Natural killer cell (primary cell): ENCODE measurements around the gene MYH3. TPM values are rescaled to one million over a fixed set of nuclear protein-coding genes. Genes with fewer than 3 reads are reported as not detected.

Experiments
- ATAC-seq, 3 donors: fragments of 150-1000 bp in 2 of 3; fragments of 200-7000 bp in 1 of 3; cut with Tn5 transposase; 1 replicate in 1 of 3; 2 replicates in 2 of 3; pipeline ENCODE4 v1.10.0; 2021; ENCODE audit warnings: mild to moderate bottlenecking in 2 of 3, moderate library complexity in 2 of 3
- DNase-seq, 2 donors: peaks; one replicate each; pipeline versions ENCODE4 v3.0.0 to v3.0.0-alpha.2; 2013 to 2021; ENCODE audit warnings: mixed read lengths in 1 of 2
- H3K27ac ChIP-seq: one replicate; pipeline ENCODE4 v1.5.1; 2013; ENCODE audit warnings: mild to moderate bottlenecking, low read length
- H3K27me3 ChIP-seq: one replicate; pipeline ENCODE4 v1.6.1; 2013; ENCODE audit warnings: low read length; ENCODE audit not compliant: control insufficient read depth, insufficient read depth
- H3K36me3 ChIP-seq: one replicate; pipeline ENCODE4 v1.6.1; 2013; ENCODE audit warnings: low read length; ENCODE audit not compliant: control insufficient read depth, insufficient read depth
- H3K4me1 ChIP-seq: one replicate; pipeline ENCODE4 v1.6.1; 2013; ENCODE audit warnings: low read length; ENCODE audit not compliant: control insufficient read depth, insufficient read depth
- H3K4me3 ChIP-seq: one replicate; pipeline ENCODE4 v1.5.1; 2013; ENCODE audit warnings: low read length
- H3K9me3 ChIP-seq: one replicate; pipeline ENCODE4 v1.6.1; 2013; ENCODE audit warnings: low read length; ENCODE audit not compliant: control insufficient read depth, insufficient read depth
- H3K27ac Mint-ChIP-seq, 2 donors: one replicate each; pipeline ENCODE4 v1.8.0; 2022; ENCODE audit warnings: mild to moderate bottlenecking in 2 of 2, mixed read lengths in 2 of 2, moderate library complexity in 1 of 2
- H3K27me3 Mint-ChIP-seq, 2 donors: one replicate each; pipeline ENCODE4 v1.8.0; 2022; ENCODE audit warnings: low read depth in 2 of 2, mixed read lengths in 2 of 2
- H3K36me3 Mint-ChIP-seq: one replicate; pipeline ENCODE4 v1.8.0; 2022; ENCODE audit warnings: mixed read lengths
- H3K4me1 Mint-ChIP-seq, 2 donors: one replicate each; pipeline ENCODE4 v1.8.0; 2022; ENCODE audit warnings: mixed read lengths in 2 of 2
- H3K4me3 Mint-ChIP-seq: one replicate; pipeline ENCODE4 v1.8.0; 2022; ENCODE audit warnings: mild to moderate bottlenecking, moderate library complexity, mixed read lengths
- H3K9me3 Mint-ChIP-seq, 2 donors: one replicate each; pipeline ENCODE4 v1.8.0; 2022; ENCODE audit warnings: mixed read lengths in 2 of 2
- WGBS: methylation state at CpG from one replicate; pipeline ENCODE4 v1.1.7; 2013; ENCODE audit warnings: missing lambda C conversion rate; ENCODE audit not compliant: insufficient coverage; 5-methylcytosine and 5-hydroxymethylcytosine counted together
- intact Hi-C: fragments of 100-400 bp; cut with micrococcal nuclease; formaldehyde crosslinking; loops from one replicate; pipeline ENCODE4 v1.14.2; 2022
- total RNA-seq, 4 donors: library from RNA; stranded (reverse); fragments of 120-200 nt in 1 of 4; gene quantifications; one replicate each; pipeline versions ENCODE4 v1.2.3 to v1.2.4, GENCODE V29; 2013 to 2022
- TF ChIP-seq, protein P1 (sequence below): fragments of 200-600 bp; IDR thresholded peaks from one replicate; pipeline ENCODE4 v1.8.0; 2022; ENCODE audit warnings: antibody characterized with exemption

MYH3 gene
- total RNA-seq, 3 donors from 2014 or later (not counting 1 experiment from before 2014, with no cell fraction given), result 4.3 to 6.6 (median 6.2) TPM

DNA sequence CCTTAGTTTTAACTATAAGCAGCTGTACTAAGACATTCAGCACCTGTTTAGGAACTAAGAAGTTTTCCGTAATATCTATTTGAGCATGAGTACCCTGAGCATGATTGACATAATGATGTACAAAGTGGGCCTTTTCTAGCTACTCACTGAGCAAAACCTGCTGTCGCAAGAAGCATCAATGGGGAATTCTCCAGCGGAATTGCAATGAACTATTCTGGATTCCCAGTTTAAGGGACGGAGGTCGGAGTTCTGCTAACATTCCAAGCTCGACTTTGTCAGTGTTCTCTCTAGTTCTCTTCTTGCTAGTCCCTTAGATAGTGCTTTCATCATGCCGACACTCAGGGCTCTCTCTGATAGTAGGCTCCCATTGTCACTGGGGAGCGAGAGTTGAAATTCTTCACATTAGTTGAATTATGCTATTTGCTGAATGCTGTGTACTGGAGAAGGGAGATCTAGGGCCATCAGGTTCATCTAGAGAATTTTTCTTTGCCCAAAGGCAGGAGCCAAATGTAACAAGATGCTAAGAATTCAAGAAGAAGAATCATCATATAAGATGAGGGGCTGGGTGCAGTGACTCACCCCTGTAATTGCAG, 67.5 kb downstream of the MYH3 start:
- Histone ChIP-seq H3K9me3 (no peaks in the 10 kb centered on the region), H3K36me3 (no peaks in the 10 kb centered on the region), H3K27me3 (no peaks in the 10 kb centered on the region), H3K4me3 (no peak overlapping the region), H3K27ac (no peak overlapping the region), H3K4me1 (no peaks in the 10 kb centered on the region)
- Mint-ChIP-seq H3K27ac (no peak overlapping the region), H3K4me1 (no peaks in the 10 kb centered on the region), H3K27me3 (peaks cover 13 to 53% of the 10 kb centered on the region in 2 donors), H3K4me3 (no peak overlapping the region), H3K9me3 (no peaks in the 10 kb centered on the region), H3K36me3 (no peaks in the 10 kb centered on the region)
- no peak for ATAC-seq
- intact Hi-C loops, result no loop called here
- TF ChIP-seq, protein P1, sequence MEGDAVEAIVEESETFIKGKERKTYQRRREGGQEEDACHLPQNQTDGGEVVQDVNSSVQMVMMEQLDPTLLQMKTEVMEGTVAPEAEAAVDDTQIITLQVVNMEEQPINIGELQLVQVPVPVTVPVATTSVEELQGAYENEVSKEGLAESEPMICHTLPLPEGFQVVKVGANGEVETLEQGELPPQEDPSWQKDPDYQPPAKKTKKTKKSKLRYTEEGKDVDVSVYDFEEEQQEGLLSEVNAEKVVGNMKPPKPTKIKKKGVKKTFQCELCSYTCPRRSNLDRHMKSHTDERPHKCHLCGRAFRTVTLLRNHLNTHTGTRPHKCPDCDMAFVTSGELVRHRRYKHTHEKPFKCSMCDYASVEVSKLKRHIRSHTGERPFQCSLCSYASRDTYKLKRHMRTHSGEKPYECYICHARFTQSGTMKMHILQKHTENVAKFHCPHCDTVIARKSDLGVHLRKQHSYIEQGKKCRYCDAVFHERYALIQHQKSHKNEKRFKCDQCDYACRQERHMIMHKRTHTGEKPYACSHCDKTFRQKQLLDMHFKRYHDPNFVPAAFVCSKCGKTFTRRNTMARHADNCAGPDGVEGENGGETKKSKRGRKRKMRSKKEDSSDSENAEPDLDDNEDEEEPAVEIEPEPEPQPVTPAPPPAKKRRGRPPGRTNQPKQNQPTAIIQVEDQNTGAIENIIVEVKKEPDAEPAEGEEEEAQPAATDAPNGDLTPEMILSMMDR, result no peak
- DNase-seq, result no peak
- 92% methylated on average over 8 of the region's 8 CpGs for WGBS

DNA sequence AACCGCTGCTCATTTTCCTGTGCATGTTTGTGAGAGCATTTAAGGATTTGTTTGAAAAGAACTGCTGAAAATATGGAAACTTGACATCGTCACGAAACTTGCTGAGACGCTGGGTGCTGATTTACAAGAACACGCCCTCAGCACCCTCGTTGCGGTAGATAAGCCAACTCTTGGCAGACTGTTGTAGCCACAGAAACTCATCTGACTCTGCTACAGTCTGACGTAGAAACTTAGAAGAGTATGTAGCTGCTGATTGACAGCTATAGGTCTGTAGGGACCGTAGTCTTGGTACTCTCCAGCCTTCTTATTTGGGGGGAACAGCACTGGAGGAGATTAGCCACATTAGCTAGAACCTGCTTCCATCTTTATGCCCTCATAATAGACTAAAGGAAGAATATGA, 71.6 kb downstream of the MYH3 start:
- Histone ChIP-seq H3K4me1 (no peaks in the 10 kb centered on the region), H3K4me3 (no peak overlapping the region), H3K36me3 (no peaks in the 10 kb centered on the region), H3K27ac (no peak overlapping the region), H3K27me3 (no peaks in the 10 kb centered on the region), H3K9me3 (no peaks in the 10 kb centered on the region)
- ATAC-seq (no peak), DNase-seq (no peak)
- H3K36me3 Mint-ChIP-seq, result no peaks in the 10 kb centered on the region
- no peaks in the 10 kb centered on the region for H3K4me1 Mint-ChIP-seq
- no peak overlapping the region for H3K27ac Mint-ChIP-seq
- H3K4me3 Mint-ChIP-seq, result no peak overlapping the region
- 83% methylated on average over 9 of the region's 9 CpGs for WGBS
- H3K27me3 Mint-ChIP-seq, result peaks cover 18 to 56% of the 10 kb centered on the region in 2 donors
- intact Hi-C loops, result no loop called here
- no peaks in the 10 kb centered on the region for H3K9me3 Mint-ChIP-seq
- TF ChIP-seq, protein P1, result no peak

DNA sequence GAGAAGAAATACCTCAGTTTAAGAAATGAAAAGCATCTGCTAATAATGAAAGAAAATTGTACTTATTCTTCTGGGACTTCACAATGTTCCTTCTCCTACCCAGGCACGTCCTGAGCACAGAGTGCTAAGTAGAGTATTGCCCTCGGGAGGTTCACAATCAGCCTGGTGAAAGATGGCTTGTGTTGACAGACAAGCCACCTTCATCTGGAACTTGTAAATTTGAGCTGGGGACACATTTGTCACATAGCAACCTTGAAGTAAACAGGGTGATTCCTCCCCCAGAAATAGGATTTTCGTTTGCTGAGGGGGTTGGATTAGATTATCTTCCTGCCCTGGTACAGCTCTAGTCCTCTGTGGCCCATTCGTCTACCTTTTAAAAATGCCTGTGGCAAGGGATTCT, 73.3 kb downstream of the MYH3 start:
- no peaks in the 10 kb centered on the region for H3K4me1 ChIP-seq
- WGBS, result 78% methylated on average over 4 of the region's 4 CpGs
- no peaks in the 10 kb centered on the region for H3K4me1 Mint-ChIP-seq
- no peaks in the 10 kb centered on the region for H3K36me3 ChIP-seq
- H3K27me3 ChIP-seq, result no peaks in the 10 kb centered on the region
- H3K4me3 Mint-ChIP-seq, result no peak overlapping the region
- ATAC-seq, result no peak
- peaks cover 21 to 42% of the 10 kb centered on the region in 2 donors for H3K27me3 Mint-ChIP-seq
- no peak overlapping the region for H3K27ac Mint-ChIP-seq
- H3K4me3 ChIP-seq, result no peak overlapping the region
- intact Hi-C loops, result no loop called here
- no peak overlapping the region for H3K27ac ChIP-seq
- TF ChIP-seq, protein P1, result no peak
- H3K9me3 ChIP-seq, result no peaks in the 10 kb centered on the region
- DNase-seq, result no peak
- H3K9me3 Mint-ChIP-seq, result no peaks in the 10 kb centered on the region
- no peaks in the 10 kb centered on the region for H3K36me3 Mint-ChIP-seq

DNA sequence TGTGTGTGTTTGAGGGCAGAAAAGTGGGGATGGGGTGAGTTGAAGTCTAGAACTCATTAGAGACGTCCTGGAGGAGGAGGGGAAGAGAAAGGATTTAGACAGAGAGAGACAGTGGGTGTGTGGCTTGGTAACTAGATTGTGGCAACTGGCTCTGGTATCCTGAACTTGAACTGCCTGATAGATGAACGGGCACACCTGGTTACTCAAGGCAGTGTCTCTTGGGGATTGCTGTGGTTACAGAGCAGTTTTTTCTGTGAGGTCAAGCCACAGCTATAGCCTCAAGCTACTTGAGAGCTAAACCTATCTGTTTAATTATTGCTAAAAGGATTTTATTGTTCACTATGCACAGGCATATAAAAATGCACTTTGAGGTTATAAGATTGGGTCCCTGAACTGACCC, 77.8 kb downstream of the MYH3 start:
- WGBS, result 42% methylated on average over 2 of the region's 2 CpGs
- TF ChIP-seq, protein P1, result no peak
- Mint-ChIP-seq H3K36me3 (no peaks in the 10 kb centered on the region), H3K4me1 (no peaks in the 10 kb centered on the region), H3K4me3 (no peak overlapping the region), H3K27me3 (peaks cover 18 to 32% of the 10 kb centered on the region in 2 donors), H3K9me3 (no peaks in the 10 kb centered on the region), H3K27ac (no peak overlapping the region)
- H3K27me3 ChIP-seq, result no peaks in the 10 kb centered on the region
- no peak overlapping the region for H3K27ac ChIP-seq
- H3K36me3 ChIP-seq, result no peaks in the 10 kb centered on the region
- H3K9me3 ChIP-seq, result no peaks in the 10 kb centered on the region
- intact Hi-C loops, result no loop called here
- DNase-seq (no peak), ATAC-seq (no peak)
- H3K4me3 ChIP-seq, result no peak overlapping the region
- no peaks in the 10 kb centered on the region for H3K4me1 ChIP-seq
